Urothelium cell line (cell line): ENCODE measurements around the gene INO80B.
"Not testable (repeated sequence)": the region's sequence is repeated elsewhere in the genome, so short reads cannot be mapped to it uniquely, and the experiment has no call there.

Source experiments
- DNase-seq: peaks from one replicate; pipeline ENCODE4 v3.0.0; 2011; ENCODE audit warnings: low spot score, mixed read lengths
- FAIRE-seq: peaks from 2 replicates; lab custom pipeline; 2011; peaks lifted over from hg19 to GRCh38; lab: Jason Lieb, UNC

The INO80B gene

DNA sequence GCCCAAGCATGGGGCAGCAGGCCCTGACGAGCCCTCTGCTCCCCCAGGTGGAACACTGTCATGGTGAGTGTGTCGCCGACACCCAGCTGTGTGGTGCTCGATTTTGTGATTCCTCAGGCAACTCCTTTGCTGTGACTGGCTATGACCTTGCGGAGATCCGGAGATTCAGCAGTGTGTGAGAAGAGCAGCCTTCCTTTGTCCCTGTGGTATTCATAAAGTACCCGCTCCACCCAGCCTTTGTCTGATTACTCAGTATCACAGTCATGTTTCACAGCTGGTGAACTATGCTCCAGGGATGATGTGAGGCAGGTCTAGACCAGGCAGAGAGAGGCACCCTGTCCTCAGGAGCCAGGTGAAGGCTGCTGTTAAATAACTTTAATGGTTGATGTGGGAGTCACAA is 29.4 kb upstream of the INO80B start:
- no peak for FAIRE-seq

GRCh38 chr2:74426181-74426758 is 28.6 kb upstream of the INO80B start:
- no peak for DNase-seq
- FAIRE-seq: no peak

More for the DNA sequence above, 29.4 kb upstream of the INO80B start:
- DNase-seq: no peak

GRCh38 chr2:74427551-74427950 is 27.3 kb upstream of the INO80B start:
- no peak for FAIRE-seq
- no peak for DNase-seq

DNA sequence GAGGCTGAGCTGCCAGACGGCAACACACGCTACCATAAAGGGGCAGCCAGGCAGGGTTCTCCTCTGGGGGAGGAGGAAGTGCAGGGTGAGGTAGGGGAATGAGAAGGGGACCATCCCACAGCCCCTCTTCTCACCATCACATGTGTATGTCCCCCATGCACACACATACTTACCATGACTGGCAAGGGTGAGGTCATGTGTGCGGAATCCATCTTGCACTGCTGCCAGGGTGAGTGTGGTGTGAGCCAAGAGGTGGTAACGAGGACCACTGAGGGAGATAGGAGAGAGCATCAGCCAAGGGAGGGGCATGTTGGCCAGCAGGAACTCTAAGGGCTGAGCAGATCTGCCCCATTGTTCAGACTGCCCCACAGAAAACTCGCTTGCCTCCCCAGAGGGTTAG is 26.2 kb upstream of the INO80B start:
- no peak for DNase-seq
- FAIRE-seq: peak; percentile 32

DNA sequence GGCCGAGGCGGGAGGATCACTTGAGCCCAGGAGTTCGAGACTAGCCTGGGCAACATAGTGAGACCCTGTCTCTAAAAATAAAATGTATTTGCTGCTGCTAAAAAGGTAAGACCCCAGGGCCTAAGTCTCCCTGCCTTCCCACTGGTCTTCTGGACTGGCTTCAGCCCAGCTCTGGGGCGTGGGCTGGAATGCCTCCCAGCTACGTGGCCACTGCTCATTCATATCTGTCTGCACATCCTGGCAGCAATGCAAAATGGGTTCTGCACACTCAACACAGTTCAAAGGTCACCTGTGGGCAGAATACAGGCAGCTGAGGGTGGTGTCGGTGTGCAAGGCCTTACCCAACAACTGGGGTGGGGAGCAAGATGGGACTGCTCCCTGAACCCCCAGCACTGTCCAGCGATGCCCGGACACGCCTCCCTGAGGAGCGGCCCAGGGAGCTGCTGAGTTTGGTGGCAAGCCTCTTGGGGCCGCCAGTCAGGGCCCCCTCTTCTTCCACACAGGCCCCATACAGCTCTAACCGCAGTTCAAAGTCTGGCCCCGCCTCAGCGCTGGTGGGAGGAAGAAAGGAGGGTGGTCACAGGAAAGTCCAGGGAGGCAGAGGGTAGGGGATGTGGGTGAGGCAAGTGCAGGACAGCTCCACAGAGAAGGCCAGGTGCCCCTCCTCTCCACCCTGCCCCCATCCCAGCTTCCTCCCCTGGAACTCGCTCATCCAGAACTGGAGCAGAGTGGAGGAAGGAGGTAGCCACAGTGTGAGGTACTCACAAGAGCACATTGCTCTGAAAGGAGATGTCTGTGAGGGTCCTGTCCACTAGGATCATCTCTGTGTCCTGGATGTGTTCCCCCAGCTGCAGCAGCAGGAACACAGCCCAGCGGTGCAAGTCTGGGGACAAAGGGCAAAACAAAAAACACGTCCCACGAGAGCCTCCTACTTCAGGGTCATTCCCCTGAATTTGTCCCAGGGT is 25.1 kb upstream of the INO80B start:
- DNase-seq (no peak), FAIRE-seq (no peak)

DNA sequence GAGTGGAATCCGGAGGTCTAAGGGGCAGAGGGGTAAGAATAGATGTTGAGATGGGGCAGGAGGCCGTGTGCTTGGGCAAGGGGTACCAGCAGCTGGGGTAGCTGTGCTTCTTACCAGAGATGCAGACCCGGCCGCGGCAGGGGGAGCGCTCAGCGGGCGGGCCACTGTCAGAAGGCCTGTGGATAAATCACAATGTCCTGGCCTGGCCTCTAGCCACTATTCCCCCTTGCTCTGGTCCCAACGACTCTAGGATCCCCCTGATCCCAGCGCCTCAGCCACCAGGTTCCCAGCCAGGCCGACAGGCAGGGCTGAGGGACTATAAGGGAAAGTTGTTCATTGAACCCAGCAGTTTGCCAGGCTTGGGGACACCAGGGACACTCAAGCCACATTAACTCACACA is 24.4 kb upstream of the INO80B start:
- FAIRE-seq (no peak), DNase-seq (no peak)

DNA sequence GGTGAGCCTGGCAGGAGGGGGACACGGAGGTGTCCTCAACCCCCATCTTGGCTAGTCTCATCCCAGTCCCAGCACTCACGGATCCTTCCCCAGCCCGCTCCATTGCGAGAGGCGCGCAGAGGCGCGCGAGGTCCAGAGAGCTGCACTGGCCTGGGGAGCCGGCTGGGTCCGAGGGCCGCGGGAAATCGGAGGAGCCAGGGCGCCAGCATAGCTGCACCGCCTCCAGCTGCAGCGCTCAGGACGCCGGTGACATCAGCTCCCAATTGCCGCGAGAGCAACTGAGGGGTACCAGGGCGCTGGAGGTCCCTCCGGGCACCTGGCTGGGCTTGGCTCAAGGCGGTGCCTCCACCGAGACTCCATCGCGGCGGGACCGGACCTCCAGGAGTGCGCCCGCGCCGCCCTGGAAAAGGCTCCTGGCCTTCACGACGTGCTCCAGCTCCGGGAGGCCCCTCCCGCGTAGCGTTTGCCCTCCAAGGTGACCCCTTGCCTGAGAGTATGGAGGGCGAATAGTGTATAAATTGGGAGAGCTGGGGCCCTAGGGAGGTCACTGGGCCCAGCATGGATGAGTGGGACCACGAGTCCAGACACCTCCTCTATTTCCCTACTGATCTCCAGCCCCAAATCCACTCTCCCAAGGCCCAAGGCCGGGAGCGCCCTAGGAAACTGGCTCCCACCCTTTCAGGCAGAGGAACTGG is 18.6 kb upstream of the INO80B start:
- FAIRE-seq (no peak), DNase-seq (no peak)

- FAIRE-seq (no peak), DNase-seq (no peak)
These were observed 17.8 kb upstream of the INO80B start for GRCh38 chr2:74436848-74437695.

DNA sequence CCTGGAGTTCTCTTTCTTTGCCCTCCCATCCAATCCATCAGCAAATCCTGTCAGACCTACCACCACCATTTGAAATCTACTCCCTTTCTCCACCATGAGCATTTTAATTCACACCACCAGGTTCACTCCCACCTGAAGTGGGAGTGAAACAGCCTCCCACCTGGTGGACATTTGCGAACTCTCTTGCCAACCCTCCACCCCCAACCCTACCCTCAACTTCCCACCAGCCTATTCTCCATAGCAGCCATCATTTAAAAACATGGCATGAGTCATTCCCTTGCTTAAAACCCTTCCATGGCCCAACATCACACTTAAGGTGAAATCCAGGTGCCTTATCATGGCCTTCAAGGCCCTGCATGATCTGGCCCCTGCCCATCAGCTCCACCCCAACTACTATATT is 16.6 kb upstream of the INO80B start:
- DNase-seq (no peak), FAIRE-seq (no peak)

DNA sequence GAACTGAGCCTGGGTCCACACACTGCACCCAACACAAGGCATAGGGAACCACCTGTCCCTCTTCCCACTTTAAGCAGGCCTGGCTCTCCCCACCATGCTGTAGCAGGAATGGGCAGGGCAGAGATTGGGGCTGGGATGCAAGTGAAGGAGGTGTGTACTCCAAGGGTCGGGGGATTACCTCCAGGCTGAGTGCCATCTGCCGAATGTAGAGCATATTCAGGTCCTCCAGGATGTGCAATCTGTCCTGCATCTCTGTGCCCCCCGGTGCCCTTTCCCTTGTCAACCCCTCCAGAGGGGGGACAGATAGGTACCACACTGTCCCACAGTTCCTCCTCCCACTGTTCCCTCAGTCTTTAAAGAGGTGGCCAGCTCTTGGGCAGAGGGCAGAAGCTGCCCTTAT is 15.5 kb upstream of the INO80B start:
- no peak for DNase-seq
- FAIRE-seq: no peak

GRCh38 chr2:74439803-74440377 is 15.0 kb upstream of the INO80B start:
- no peak for FAIRE-seq
- DNase-seq: peak; percentile 67

DNA sequence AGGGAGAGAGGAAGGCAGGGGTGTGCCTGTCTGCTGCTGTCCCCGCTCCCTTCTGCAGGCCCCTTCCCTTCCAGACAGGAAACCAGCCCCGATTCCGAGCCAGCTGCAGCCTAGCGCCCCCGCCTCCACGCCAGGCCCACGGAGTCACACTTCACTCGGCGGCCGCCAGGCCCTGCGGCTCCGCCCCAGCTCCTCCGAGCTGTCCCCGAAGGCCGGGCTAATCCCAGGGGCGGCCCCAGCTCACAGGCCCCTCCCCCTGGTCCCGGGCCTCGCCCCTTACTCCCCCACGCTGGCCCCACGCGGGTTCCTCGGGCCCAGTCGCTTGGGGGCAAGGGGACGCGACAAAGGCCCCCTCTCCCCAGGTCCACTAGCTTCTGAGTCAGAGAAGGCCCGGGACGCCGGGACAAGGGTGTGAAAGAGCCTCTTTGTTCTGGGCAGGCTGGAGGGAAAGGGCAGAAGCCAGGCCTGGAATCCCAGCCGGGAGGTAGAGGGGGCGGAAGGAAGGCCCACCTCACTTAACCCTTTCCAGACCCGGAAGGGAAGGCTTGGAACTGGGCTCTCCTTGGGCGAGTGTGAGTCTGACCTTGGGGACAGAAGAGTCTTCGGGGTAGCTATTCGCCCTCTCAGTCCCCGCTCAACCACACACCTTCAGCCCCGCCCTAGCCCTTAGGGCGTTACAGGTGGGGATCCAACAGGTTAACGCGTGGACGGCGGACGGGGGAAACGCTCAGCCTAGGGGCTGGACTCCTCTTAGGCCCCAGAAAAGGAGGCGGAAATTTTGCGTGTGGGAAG is 14.3 kb upstream of the INO80B start:
- DNase-seq (peak; percentile 100), FAIRE-seq (peak; percentile 74)

GRCh38 chr2:74441170-74441689 is 13.7 kb upstream of the INO80B start:
- FAIRE-seq: no peak

GRCh38 chr2:74441690-74442482 is 13.0 kb upstream of the INO80B start, which contains the start of gene RTKN:
RTKN (minus strand) TSS chr2:74441937; CDS start chr2:74441816, 121 bp downstream.
- FAIRE-seq: no peak
- no peak for DNase-seq

More at GRCh38 chr2:74441170-74441689, 13.7 kb upstream of the INO80B start:
- DNase-seq: no peak

DNA sequence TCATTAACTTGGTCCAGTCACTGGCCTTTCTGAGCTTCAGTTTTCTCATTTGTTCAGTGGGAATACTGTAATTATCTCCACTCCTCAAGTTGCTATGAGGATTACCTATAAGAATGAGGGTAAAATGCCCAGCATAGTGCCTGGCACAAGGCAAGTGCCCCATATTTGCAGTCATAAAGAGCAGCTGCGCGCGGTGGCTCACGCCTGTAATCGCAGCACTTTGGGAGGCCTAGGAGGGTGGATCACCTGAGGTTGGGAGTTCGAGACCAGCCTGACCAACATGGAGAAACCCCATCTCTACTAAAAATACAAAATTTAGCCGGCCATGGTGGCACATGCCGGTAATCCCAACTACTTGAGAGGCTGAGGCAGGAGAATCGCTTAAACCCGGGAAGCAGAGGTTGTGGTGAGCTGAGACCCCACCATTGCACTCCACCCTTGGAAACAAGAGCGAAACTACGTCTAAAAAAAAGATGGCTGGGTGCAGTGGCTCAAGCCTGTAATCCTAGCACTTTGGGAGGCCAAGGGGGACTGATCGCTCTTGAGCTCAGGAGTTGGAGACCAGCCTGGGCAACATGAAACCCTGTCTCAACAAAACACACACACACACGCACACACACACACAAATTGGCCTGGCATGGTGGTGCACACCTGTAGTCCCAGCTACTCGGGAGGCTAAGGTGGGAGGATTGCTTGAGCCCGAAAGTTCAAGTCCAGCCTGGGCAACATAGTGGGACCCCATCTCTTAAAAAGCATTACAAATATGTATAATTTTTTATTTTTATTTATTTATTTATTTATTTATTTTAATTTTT is 12.2 kb upstream of the INO80B start:
- not testable (repeated sequence) for FAIRE-seq

GRCh38 chr2:74444498-74445318 is 10.2 kb upstream of the INO80B start:
- FAIRE-seq: no peak
- DNase-seq: no peak

More for the DNA sequence above, 12.2 kb upstream of the INO80B start:
- DNase-seq: not testable (repeated sequence)
